ENCODE results near the gene STAP1. TPM values are rescaled to one million over a fixed set of nuclear protein-coding genes. Genes with fewer than 3 reads are reported as not detected.

The STAP1 gene
- polyA plus RNA-seq, 1 donor = 0.52 TPM

Other genes with a start within 250 kb of the STAP1 start
- 22.4 TPM for gene CENPC, start 13.2 kb upstream of the STAP1 start, polyA plus RNA-seq
- 27.2 TPM for gene UBA6, start 142.4 kb downstream of the STAP1 start, polyA plus RNA-seq
- gene GNRHR, start 195.7 kb downstream of the STAP1 start, polyA plus RNA-seq = 0.55 TPM

Measured in large intestine (tissue), 1 donor.